Hematopoietic multipotent progenitor cell treated with erythropoietin and hydrocortisone succinate and interleukin-3 and kit ligand, for 15 days (in vitro differentiated cells): Measurements from ENCODE around the gene GPC1.

Source experiments
- DNase-seq: peaks from one replicate; pipeline ENCODE4 v3.0.0-alpha.2; 2015; ENCODE audit warnings: low spot score

The GPC1 gene

DNA sequence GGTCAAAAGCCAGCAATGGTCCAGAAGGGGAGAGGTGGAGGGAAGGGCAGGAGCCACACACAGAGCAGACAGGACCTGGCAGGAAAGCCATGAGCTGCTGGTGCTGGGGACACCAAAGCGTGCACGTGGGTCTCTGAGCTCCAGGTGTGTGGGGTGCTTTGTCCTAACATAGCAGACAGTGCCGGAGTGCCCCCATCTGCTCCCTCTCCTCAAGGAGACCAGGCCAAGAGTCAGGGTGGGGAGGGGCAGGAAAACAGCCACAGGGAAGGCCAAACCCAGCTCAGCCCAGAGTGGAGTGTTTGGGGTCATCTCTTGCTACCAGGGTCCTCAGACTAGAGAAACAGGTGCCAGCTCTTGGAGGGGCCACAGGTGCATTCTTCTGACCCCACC is 4.2 kb upstream of the GPC1 start:
- no peak for DNase-seq

DNA sequence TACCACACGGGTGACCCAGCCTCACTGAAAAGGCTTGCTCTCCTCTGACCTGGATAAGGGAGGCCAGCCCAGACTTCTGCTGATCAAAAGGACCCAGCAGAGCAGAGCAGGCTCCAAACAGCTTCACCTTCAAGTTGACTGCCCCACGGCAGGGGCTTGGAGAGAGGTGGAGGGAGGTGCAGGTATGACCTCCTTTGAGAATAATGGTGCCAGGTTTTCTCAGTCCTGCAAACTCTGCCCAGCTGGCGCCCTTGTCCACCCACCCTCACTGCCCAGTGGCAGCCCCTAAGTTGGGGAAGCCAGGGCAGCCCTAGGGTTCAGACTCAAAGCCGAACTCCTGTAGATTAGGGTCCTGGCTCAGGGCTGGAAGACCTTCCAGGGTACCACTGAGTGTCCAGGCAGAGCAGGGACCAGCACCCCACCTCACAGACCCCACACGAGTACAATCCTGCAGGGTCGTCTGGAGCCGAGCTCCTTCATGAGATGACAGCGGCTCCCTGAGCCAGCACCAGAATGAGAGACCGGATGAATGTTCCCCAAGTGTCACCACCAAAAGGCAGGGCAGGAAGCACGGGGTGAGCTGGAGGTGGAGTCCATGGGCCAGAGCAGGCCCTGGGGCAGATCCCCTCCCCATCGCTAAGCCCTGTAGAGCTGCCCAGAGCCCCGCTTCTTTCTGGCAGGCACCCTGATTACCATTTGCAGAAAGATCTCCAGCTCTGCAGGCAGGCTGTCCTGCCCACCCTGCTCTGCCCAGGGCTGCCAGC is 3.6 kb upstream of the GPC1 start:
- DNase-seq: no peak

GRCh38 chr2:240432430-240432819 is 3.0 kb upstream of the GPC1 start:
- no peak for DNase-seq

DNA sequence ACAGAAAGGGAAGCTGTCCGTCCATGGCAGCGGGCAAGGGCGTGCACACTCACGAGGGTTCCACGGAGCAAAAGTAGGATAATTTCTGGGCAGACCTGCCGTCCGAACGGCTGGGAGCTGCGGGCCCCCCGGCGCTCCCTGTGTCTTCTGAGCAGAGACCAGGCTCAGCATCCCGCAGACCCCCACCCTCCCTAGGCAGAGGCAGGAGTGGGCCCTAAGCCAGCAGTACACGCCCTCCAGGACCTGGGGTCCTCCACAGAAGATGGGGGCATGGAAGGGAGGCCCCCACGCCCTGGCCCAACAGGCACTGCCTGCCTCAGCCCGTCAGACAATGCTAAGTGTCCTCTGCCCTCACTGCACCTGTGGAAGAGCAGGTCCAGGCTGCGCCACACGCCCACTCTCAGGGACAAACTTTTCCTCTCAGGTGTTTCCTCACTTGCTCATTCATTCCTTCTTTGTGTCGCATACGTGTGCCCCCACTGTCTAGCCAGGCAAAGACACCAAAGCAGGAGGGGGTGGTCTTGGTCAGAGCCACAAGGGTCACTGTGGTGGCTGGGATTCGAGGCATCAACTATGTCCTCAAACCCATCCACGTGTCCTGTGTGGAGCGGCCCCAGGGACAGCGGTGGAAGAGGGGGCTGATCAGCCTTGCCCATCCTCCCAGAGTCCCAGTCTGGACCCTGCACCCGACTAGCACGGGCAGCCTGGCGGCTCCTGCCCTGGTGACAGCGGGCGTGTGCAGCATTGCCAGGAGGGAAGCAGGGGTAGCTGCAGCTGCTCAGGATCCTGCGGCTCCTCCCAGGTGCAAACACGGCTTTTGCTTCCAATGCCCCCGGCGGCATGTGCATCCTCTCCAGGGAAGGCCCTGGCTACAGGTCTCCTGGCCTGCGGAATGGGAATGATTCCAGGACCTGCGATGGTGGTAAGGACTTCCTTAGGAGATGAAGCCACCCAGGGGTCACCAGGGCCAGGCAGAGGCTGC is 2.4 kb upstream of the GPC1 start:
- no peak for DNase-seq

- no peak for DNase-seq
Observed at GRCh38 chr2:240433973-240434727, 1.3 kb upstream of the GPC1 start.

- no peak for DNase-seq
Observed at GRCh38 chr2:240434728-240435456, 571 bp upstream of the GPC1 start.

DNA sequence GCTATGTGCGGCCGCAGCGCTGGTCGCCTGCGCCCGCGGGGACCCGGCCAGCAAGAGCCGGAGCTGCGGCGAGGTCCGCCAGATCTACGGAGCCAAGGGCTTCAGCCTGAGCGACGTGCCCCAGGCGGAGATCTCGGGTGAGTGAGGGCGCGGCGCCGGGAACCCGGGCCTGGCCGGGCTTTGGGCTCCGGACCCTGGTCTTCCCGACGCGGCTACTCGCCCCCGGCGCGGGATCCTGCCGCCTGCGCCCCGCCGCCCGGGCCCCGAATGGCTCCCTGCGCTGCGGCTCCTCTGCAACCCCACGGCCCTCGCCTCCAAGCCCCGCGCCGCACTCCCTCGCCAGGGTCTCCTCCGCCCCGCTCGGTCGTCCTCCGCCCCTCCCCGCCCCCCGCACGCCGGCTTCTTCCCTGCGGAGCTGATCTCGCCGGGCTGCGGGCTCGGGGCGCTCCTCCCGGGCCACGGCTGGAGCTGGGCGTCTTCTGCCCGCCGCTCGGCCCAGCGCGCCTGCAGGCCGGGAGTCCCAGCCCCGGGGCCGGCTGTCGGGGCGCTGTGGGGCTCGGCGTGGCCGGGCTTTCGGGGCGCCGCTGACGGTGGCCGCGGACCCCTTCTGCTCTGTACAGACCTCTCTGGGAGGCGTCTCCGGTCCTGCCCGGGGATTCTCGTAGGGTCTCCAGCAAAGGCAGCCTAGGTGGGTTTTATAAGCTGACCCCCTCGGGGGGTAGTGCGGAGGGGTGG is 652 bp downstream of the GPC1 start:
- no peak for DNase-seq

- DNase-seq: no peak
Observed at GRCh38 chr2:240436683-240437550, 1.5 kb downstream of the GPC1 start.

GRCh38 chr2:240437551-240437860 is 2.0 kb downstream of the GPC1 start:
- no peak for DNase-seq

GRCh38 chr2:240437861-240438809 is 2.7 kb downstream of the GPC1 start:
- peak; percentile 38 for DNase-seq

DNA sequence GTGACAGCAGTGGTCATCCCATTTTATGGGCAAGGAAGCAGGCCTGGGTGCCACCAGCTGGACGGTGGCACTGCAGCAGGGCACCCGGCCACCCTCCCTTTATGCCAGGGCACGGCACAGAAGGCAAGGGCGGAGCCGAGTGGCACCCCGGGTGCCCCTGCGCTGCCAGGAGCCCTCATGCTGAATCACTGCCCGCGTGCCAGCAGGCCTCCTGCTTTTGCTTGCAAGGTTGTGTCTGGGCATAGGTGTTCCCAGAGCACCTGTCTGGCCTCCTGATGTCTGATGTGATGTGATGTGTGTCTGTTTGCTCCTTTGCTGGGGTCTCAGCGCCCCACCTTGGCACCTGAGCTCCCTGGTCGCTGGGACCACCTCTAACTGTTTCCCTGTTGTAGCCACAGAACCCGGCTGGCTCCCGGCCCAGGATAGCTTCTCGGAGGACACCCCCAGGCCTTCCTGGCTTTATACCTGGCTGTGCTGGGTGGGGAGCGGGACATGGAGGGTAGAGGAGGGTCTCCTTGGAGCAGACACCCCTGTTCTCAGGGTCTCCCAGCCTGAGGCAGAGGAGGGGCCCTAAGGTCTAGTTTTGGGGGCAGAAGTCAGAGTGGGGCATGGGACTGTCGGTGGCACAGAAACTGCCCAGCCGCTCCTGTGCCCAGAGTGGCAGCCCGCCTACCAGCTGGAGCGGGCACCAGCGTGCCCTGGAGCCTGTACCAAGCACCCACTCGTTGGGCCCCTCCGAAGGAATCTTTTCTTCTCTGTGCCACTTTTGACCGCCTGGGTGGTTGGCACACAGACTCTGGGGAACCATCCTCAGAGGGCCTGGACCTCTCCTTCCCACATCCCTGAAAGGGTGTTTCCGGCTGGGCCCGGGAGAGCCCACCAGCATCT is 3.6 kb downstream of the GPC1 start:
- no peak for DNase-seq

DNA sequence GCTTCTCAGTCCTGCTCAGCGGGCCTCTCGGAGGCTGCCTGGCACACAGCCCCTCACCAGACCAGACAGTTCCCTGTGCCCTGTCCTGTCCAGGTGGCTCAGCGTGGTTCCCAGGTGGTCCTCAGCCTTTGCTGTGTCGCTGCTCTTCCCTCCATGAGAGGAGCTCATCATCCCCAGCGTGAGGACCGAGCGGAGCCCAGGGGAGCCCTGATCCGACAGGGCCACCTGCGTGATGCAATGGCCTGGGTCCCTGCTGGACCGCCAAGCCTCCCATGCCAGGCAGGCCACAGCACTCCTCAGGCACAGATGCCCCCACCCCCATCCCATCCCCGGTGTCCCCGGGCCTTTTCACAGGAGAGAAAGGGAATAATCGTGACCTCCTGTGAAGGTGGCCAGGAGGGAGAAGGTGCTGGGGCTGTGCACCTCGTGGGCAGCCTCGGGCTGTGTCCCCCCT is 4.3 kb downstream of the GPC1 start:
- no peak for DNase-seq

- DNase-seq: no peak
Observed at GRCh38 chr2:240440251-240440650, 4.8 kb downstream of the GPC1 start.

DNA sequence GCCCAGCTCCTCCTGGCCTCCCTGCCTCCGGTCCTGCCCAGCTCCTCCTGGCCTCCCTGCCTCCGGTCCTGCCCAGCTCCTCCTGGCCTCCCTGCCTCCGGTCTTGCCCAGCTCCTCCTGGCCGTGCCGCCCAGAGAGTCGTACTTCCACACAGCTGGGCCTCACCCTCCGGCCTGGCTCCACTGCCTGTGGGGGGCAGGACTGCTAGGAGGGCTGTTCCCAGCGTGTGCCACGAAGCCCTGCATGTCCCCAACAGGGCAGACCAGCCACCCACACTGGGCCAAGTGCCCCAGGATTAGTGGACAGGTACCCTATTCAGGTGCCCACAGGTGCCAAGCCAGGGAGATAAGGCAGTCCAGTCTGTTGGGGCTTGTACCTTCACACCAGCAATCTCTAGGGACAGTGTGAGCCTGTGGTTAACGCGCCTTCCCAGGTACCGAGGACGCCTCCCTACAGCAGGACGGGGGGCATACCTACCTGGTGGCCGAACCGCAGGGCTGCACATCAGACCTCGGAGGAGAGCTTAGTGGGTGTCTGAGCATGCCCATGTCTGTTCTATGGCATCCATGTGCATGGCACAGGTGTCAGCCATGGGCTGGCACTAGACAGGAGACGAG is 5.3 kb downstream of the GPC1 start:
- DNase-seq: no peak

GRCh38 chr2:240441326-240441992 is 6.0 kb downstream of the GPC1 start:
- no peak for DNase-seq

- DNase-seq: no peak
Observed at GRCh38 chr2:240441993-240442411, 6.5 kb downstream of the GPC1 start.
